Measurements from ENCODE around the gene SYNPR.
"Not testable (repeated sequence)": the region's sequence is repeated elsewhere in the genome, so short reads cannot be mapped to it uniquely, and the experiment has no call there.

GRCh38 chr3:63255819-63256218, 22.3 kb upstream of the SYNPR start:
- TF ChIP-seq CTCF, POLR2A (IDR thresholded peaks at IDR 0.05): not testable (repeated sequence)
